NK-92 (cell line): ENCODE data around the gene SSBP4.

Source experiments
- DNase-seq: peaks from one replicate; lab custom pipeline; 2025; ENCODE audit not compliant: unreplicated experiment; lab: John Stamatoyannopoulos, UW

Gene SSBP4

DNA sequence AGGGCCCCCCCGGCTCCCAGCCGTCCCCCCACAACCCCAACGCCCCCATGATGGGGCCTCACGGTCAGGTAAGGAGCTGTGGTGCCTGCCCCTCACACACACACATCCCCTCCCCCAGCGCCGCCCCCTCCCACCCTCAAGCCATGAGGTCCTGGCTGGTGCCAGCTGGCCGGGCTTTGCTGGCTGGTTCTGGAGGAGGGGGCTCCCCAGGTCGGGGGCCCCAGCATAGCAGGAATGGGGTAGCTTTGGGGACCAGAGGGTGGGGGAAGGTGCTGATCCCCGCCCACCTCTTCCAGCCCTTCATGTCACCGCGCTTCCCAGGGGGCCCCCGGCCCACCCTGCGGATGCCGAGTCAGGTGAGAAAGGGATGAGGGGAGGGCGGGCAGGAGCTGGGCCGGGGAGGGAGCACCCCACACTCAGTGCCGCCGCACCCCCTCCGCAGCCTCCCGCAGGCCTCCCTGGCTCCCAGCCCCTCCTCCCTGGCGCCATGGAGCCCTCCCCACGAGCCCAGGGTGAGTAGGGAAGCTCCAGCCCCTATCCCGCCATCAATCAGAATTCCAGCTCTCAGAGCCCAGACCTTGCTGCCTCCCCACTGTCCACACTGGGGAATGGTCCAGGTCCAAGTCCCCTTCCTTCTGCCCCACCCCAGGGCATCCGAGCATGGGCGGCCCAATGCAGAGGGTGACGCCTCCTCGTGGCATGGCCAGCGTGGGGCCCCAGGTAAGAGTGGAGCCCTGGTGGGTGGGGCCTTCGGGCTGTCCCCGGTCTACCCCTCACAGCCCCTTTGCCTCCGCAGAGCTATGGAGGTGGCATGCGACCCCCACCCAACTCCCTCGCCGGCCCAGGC, 12.4 kb downstream of the SSBP4 start:
- DNase-seq = no peak

- DNase-seq = no peak
Observed at GRCh38 chr19:18432275-18433014, 13.2 kb downstream of the SSBP4 start.

- DNase-seq = no peak
Observed at GRCh38 chr19:18433015-18433691, 14.0 kb downstream of the SSBP4 start.

GRCh38 chr19:18433735-18434398, 14.7 kb downstream of the SSBP4 start:
- DNase-seq = no peak

GRCh38 chr19:18434411-18435175, 15.4 kb downstream of the SSBP4 start:
- no peak for DNase-seq

DNA sequence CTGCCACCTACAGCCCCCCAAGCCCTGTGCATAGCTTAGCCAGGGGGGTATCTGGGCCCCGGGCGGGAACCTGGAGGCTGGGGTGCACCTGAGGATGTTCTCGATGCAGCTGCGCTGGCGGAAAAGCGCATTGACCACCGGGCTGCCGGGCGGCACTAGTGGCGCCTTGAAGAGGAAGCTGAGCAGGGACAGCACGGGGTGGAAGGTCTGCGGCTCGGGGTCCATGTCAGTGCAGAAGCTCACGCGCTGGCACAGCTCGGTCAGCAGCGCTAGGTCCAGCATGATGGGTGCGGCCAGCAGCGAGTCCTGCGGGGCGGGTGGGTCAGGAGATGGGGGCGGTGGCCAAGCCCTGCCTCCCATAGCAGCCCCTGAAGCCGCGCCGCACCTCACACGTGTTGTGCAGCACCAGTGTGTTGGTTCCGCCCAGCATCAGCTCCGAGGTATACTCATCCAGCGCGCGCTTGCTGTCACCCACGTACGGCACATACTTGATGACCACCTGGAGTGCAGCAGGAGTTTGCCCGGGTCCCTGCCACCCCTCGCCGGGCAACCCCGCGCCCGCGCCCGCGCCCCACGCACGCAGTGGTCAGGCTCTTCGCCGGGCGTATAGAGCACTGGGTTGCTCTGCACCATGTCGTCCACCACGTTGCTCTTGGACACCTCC, 16.1 kb downstream of the SSBP4 start:
- DNase-seq = no peak

GRCh38 chr19:18435842-18436670, 16.9 kb downstream of the SSBP4 start:
- no peak for DNase-seq

DNA sequence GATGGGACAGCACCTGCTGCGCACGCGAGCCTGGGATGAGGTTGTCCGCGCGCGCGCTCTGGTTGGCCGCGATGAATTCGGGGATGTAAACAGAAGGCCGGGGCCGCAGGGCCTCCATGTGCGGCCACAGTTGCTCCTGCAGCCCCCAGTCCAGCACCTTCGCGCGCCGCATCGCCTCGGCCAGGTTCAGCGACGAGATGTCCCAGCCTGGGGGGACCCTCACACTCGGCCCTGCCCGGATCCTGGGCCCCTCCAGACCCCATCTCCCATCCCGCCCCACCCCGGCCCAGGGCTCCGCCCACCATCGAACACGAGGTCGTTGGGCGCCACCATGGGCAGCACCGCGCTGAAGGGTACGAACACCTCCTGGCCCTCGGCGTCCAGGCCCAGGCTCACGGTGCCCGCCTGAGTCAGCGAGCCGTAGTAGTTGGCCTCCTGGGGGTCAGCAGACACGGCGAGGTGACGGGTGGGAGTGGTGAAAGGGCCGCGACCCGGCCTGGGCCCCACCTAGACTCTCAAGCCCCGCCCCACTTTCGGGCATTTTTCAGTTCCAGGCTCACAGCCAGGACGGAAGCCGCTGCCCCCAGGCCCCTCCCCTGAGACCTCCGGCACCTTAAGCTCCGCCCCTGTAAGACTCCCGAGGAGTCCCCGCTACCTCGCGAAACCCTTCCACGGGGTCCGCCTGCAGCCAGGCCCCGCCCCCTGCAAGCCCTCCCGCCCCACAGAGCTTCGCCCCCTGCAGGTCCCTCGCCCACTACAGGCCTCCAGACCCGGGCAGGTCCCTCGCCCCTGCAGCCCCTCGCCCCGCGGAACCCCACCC, 17.7 kb downstream of the SSBP4 start:
- no peak for DNase-seq

DNA sequence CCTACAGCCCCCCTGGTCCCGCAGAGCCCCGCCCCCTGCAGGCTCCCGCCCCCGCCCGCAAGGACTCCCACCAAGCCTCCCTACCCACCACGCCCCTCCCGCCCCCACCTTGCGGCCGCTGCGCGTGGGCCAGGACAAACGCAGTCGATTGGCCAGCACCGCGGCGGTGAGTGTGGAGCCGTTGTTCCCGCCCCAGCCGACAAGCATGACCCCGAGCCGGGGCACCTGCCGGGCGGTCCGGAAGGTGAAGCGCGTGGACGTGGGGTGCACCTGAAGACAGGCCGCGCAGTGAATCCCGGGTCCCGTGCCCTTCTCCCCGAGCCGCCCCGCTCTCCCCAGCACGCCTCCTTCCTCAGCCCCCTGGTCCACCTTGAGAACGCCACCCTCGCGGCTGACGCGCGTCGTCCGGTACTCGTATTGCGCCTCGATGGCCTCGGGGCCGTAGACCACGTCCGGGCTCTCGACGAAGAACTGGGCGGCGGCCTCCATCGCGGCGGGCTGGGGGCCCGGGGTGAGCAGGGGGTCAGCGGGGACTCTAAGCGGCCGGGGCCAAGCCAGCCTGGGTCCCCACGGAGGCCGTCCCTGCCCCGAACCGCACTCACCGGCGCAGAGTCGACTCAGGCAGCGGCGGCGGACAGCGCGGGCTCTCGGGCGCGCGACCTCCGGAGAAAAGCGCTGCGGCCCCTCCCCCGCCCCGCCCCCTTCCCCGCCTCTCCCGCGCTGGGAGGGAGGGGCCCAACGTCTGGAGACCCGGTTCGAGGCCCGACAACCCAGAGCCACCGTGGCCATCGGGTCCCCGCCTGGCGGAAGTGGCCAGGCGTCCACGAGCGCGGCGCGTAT, 18.5 kb downstream of the SSBP4 start, which contains the start of gene ISYNA1:
ISYNA1 (minus strand) TSS at position 643 of the 840 bp plus-strand sequence; CDS start at position 489, 154 bp downstream.
- no peak for DNase-seq

DNA sequence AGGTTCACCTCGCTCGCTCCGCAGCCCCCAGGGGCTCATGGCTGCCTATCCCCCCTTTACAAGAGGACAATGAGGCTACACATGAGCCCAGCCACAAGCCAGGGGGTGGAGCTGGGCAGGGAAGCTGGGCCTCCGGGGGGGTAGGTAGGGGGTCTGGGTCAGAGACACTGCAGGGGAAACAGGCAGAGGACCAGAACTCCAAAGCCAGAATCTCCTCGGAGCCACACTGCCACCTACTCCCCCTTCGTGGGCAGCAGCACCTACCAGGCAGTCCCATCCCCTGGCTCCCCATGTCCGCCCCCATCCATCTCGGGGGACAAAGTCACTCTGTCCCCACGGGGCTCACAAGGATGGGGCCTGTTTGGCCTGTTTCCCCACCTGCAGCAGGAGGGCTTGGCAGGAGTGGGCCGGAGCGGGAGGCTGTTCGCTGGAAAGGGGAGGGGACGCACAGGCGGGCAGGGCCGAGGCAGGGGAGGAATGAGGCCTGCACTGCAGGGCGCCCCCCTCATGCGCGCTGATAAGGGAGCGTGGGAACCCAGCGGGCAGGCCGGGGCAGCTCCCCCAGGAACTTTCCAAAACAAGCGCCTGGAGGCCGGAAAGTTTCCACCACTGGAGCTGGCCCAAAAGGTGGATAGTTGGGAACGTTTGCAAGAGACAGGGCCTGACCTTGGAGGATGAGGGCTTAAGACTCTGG, 19.3 kb downstream of the SSBP4 start:
- DNase-seq = no peak

GRCh38 chr19:18439025-18439909, 20.1 kb downstream of the SSBP4 start:
- no peak for DNase-seq

DNA sequence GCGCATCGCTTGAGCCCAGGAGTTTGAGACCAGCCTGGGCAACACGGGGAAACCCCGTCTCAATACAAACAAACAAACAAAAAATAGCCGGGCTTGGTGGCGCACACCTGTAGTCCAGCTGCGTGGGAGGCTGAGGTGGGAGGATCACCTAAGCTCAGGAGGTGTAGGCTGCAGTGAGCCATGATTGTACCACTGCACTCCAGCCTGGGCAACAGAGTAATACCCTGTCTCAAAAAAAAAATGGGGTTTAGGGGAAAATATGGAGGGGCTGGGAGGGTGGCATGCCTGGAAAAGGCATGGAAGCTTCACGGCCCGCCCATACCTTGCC, 20.7 kb downstream of the SSBP4 start:
- no peak for DNase-seq

GRCh38 chr19:18440415-18440877, 21.2 kb downstream of the SSBP4 start:
- DNase-seq = no peak

GRCh38 chr19:18440936-18441803, 22.0 kb downstream of the SSBP4 start:
- DNase-seq = no peak
